ENCODE results near the gene NME4.
"Not testable (repeated sequence)": the region's sequence is repeated elsewhere in the genome, so short reads cannot be mapped to it uniquely, and the experiment has no call there.

The NME4 gene

DNA sequence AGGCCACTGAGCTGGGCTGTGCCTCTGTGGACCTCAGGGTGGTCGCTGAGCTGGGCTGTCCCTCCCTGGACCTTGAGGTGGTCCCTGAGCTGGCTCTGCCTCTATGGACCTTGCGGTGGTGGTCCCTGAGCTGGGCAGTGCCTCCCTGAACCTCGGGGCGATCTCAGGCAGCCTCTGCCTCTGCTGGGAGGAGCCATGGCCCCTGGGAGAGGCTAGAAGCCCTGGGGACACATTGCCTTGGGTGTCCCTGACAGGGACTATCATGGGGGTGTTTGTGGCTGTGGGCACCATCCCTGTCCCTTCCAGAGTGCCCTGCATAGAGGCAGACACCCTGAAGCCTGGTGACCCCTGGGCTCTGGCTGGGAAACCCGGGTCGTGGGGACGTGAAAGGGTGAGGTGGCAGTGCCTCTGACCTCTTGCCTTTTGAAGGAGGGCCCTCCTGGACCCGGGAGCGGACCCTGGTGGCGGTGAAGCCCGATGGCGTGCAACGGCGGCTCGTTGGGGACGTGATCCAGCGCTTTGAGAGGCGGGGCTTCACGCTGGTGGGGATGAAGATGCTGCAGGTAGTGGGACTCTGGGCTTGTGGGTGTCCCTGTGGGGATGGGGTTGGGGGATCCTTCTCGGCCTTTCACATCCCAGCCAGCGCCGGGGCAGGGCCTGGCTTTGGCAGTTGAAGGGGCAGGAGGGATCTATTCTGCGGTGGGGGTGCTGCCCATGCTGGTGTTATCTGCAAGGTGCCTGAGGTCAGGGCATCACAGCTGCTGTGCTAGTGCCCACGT lies 1.8 kb downstream of the NME4 start:
- no peak for DNase-seq (ENCODE audit: low spot score)

DNA sequence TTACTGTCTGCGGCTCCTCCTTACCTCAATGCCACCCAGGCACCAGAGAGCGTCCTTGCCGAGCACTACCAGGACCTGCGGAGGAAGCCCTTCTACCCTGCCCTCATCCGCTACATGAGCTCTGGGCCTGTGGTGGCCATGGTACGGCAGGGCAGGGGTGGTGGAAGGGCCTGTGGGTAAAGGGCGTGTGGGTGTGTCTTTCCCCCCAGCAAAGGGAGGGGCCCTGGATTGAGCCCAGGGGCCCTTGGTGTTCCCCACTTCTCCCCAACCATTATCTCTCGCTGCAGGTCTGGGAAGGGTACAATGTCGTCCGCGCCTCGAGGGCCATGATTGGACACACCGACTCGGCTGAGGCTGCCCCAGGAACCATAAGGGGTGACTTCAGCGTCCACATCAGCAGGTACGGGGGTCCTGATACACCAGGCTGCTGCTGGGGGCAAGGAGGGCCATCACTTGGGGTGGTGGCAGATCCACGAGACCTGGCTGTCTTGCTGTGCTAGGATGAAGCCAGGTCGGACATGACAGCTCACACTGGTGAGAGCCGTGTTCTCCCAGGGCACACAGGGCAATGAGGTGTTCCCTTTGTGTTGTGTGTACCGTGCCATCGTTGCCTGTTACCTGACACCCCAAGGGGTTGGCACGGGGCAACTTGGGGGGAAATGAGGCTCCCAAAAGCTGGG lies 2.5 kb downstream of the NME4 start:
- no peak for DNase-seq (ENCODE audit: low spot score)

GRCh38 chr16:400061-400591 lies 3.1 kb downstream of the NME4 start:
- no peak for DNase-seq (ENCODE audit: low spot score)

DNA sequence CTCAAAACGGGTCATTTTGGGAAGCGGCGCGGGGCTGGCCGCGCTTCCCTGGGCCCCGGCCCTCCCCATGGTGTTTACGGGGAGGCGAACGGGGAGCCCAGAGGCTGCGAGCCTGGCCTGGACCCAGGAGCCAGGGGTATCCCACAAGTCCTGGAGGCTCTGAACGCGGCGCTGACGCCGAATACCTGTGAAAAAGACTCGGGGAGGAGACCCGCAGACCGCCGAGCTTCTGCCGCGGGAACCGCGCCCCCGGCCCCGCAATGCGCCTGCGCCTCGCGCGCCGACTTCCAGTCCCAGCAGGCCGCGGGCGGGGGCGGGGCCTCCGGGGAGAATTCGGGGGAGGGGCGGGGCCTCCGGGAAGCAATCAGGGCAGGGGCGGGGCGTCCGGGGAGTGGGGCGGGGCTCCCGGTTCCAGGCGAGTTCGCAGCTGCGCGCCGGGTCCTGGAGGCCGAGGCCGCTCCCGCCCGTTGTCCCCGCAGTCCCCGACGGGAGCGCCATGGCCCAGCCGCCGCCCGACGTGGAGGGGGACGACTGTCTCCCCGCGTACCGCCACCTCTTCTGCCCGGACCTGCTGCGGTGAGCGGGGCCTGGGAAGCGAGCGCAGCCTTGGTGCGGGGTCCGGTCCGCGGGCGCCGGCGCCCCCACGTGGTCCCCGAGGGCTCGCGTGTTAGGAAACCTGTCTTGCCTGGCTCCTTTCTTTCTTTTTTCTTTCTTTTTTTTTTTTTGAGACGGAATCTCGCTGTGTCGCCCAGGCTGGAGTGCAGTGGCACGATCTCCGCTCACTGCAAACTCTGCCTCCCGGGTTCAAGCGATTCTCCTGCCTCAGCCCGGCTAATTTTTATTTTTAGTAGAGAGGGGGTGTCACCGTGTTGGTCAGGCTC lies 4.7 kb downstream of the NME4 start, which contains the start of gene DECR2:
Gene DECR2 (plus strand): TSS at position 418 of the 881 bp plus-strand sequence. CDS start 79 bp downstream, at position 497.
- peak; percentile 95 for DNase-seq (ENCODE audit: low spot score)

DNA sequence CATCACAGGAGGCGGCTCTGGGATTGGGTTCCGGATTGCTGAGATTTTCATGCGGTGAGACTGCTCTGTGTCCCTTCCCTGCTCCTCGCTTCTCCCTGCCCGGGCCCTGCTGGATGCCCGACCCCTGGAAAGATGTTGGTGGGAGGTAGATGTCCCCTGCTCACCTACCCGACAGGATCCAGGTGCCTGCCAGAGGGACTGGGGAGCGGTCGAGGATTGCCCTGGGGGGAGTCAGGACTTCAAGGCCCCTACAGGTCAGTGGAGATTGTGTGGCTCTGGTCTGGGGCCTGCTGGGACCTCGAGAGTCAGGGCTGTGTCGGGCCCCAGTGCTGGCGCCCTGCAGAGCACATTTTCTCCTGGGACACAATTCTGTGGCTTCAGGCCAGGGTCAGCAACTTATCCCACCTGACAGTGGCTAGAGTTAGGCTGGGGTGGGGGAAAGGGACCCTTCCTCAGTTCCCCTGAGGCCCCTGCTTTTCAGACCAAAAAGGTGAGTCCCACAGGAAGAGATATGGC lies 8.0 kb downstream of the NME4 start:
- no peak for DNase-seq (ENCODE audit: low spot score)

DNA sequence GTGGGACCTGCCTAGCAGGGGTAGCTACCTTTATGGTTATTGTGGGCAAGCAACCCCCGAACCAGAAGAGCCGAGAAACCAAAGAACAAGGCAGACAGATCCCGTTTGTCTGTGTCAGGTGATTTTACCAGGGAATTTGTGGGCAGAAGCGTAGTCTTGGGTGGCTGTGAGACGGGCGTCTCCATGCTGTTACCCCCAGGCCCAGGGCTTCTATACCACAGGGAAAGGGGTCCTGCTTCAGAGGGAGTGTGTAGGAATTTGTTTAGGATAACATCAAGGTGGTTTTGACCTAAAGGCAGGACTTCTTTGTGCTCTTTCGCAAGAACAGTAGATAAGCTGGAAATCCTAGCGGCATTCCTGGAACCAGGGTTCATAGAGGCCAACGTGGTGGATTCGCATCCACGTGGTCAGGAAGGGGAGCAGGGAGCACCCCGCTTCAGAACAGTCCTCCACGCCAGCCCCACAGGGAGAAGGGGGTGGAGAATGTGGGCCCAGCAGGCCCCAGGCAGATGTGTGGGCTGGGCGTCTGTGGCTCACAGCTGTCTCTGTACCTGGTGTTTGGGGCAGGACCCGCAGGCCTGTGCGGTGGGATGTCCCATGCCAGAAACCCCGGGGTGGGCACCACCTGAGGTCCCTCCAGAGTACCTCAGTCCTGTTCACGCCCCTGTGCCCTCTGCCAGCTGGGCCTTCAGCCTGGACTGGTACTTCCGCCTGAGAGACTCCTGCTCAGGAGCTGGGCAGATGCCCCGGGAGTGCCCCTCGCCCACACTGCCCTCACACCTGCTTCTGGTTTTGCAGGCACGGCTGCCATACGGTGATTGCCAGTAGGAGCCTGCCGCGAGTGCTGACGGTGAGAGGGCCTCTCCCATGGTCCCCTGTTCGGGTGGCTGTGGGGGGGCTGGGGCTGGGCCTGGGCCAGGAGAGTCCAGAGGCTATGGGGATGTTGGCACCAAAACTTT lies 8.8 kb downstream of the NME4 start:
- DNase-seq (ENCODE audit: low spot score): no peak

- DNase-seq (ENCODE audit: low spot score): no peak
These were observed 10.3 kb downstream of the NME4 start for GRCh38 chr16:407253-407652.

- no peak for DNase-seq (ENCODE audit: low spot score)
These were observed 13.6 kb downstream of the NME4 start for GRCh38 chr16:410516-411178.

GRCh38 chr16:411576-412265 lies 14.7 kb downstream of the NME4 start:
- no peak for DNase-seq (ENCODE audit: low spot score)

- DNase-seq (ENCODE audit: low spot score): no peak
These were observed 17.6 kb downstream of the NME4 start for GRCh38 chr16:414395-415169.

DNA sequence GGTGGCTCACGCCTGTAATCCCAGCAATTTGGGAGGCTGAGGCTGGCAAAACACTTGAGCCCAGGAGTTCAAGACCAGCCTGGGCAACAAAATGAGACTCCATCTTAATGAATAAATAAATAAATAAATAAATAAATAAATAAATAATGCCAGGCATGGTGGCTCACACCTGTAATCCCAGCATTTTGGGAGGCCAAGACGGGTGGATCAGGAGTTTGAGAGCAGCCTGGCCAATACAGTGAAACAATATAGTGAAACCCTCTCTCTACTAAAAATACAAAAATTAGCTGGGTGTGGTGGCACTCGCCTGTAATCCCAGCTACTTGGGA lies 18.1 kb downstream of the NME4 start:
- DNase-seq (ENCODE audit: low spot score): not testable (repeated sequence)

DNA sequence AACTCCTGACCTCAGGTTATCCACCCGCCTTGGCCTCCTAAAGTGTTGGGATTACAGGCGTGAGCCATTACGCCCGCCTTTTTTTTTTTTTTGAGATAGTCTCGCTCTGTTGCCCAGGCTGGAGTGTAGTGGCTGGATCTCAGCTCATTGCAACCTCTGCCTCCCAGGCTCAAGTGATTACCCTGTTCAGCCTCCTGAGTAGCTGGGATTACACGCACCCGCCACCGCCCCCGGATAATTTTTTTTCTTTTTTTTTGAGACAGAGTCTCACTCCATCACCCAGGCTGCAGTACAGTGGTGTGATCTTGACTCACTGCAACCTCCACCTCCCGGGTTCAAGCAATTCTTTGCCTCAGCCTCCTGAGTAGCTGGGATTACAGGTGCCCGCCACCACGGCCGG lies 25.2 kb downstream of the NME4 start:
- not testable (repeated sequence) for DNase-seq (ENCODE audit: low spot score)

- peak; percentile 59 for DNase-seq (ENCODE audit: low spot score)
These were observed 27.1 kb downstream of the NME4 start for GRCh38 chr16:424033-424622.

- DNase-seq (ENCODE audit: low spot score): no peak
These were observed 27.7 kb downstream of the NME4 start for GRCh38 chr16:424623-425081.

GRCh38 chr16:425082-425718 lies 28.2 kb downstream of the NME4 start, which contains the start of gene RAB11FIP3:
TSS of gene RAB11FIP3 (plus strand) at chr16:425649. CDS start at chr16:426007, 358 bp downstream.
- DNase-seq (ENCODE audit: low spot score): peak; percentile 67

GRCh38 chr16:425740-426114 lies 28.7 kb downstream of the NME4 start:
- no peak for DNase-seq (ENCODE audit: low spot score)

DNA sequence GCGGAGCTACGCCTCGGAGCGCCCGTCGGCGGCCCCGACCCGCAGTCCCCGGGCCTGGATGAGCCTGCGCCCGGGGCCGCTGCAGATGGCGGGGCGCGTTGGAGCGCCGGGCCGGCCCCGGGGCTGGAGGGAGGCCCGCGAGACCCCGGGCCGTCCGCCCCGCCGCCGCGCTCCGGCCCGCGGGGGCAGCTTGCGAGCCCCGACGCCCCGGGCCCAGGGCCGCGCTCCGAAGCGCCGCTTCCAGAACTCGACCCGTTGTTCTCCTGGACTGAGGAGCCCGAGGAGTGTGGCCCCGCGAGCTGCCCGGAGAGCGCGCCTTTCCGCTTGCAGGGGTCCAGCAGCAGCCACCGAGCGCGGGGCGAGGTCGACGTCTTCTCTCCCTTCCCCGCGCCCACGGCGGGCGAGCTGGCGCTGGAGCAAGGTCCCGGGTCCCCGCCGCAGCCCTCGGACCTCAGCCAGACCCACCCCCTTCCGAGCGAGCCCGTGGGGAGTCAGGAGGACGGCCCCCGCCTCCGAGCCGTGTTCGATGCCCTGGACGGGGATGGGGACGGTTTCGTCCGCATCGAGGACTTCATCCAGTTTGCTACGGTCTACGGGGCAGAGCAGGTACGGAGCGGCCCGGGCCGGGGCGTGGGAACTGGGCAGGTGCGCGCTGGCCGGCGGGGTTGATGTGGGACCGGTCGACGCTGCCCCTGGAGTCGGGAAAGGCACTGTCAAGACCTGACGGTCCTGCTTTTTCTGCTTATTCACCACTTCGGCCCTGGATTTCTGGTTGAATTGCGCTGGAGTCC lies 29.3 kb downstream of the NME4 start:
- DNase-seq (ENCODE audit: low spot score): no peak
